SK-N-SH (cell line): ENCODE data around the gene GALNS.
"Not testable (repeated sequence)": the region's sequence is repeated elsewhere in the genome, so short reads cannot be mapped to it uniquely, and the experiment has no call there.

Experiments
- CHD2 ChIP-seq: fragments of 150-350 bp; IDR thresholded peaks from 2 replicates; pipeline ENCODE4 v1.6.1; 2018; ENCODE audit warnings: low read length; ENCODE audit not compliant: partially characterized antibody
- CTCF ChIP-seq: fragments of 200-600 bp; sonication (generic); IDR thresholded peaks from 2 replicates; pipeline ENCODE4 v1.6.1; 2017; ENCODE audit warnings: antibody characterized with exemption, mild to moderate bottlenecking, moderate library complexity
- EP300 ChIP-seq, 2 experiments: IDR thresholded peaks; 2 replicates each; pipeline versions ENCODE4 v1.4.0 to v1.6.1; 2012; ENCODE audit warnings: borderline replicate concordance in 1 of 2, low read depth in 1 of 2, low read length in 1 of 2
- MAX ChIP-seq: IDR thresholded peaks from 2 replicates; pipeline ENCODE4 v1.4.0; 2012; ENCODE audit warnings: low read depth
- MEF2A ChIP-seq: IDR thresholded peaks from 2 replicates; pipeline ENCODE4 v1.4.0; 2012; ENCODE audit warnings: low read depth, borderline replicate concordance
- RAD21 ChIP-seq: IDR thresholded peaks from 2 replicates; pipeline ENCODE4 v1.6.1; 2012; ENCODE audit warnings: mild to moderate bottlenecking, low read length
- TAF1 ChIP-seq: IDR thresholded peaks from 2 replicates; pipeline ENCODE4 v1.6.1; 2012; ENCODE audit warnings: low read depth, mild to moderate bottlenecking, low read length, moderate library complexity, borderline replicate concordance

GRCh38 chr16:88771781-88772180, 85.0 kb downstream of the GALNS start:
- not testable (repeated sequence) for TF ChIP-seq CHD2; CTCF; MAX; EP300 (IDR thresholded peaks at IDR 0.05; ENCODE audit: borderline replicate concordance in 1 of 2, low read depth in 1 of 2, low read length in 1 of 2); RAD21; MEF2A; TAF1
